Endothelial cell of umbilical vein (primary cell): ENCODE measurements around the gene TEX22.

Experiments
- CTCF ChIP-seq, 2 donors: IDR thresholded peaks; 1 replicate in 1 of 2; 2 replicates in 1 of 2; pipeline ENCODE4 v1.5.1; 2011; ENCODE audit warnings: low read length in 2 of 2, mild to moderate bottlenecking in 2 of 2, moderate library complexity in 2 of 2, control low read depth in 1 of 2, inconsistent platforms in 1 of 2, low read depth in 1 of 2; ENCODE audit not compliant: insufficient read depth in 1 of 2; ENCODE audit errors: extremely low read depth in 1 of 2
- EZH2 ChIP-seq: IDR thresholded peaks from 2 replicates; pipeline ENCODE4 v1.6.1; 2012; ENCODE audit warnings: borderline replicate concordance, low read depth, mild to moderate bottlenecking, moderate library complexity, low read length, inconsistent platforms; ENCODE audit not compliant: severe bottlenecking
- MYC ChIP-seq: IDR thresholded peaks from one replicate; pipeline ENCODE4 v1.6.1; 2011; ENCODE audit warnings: mild to moderate bottlenecking, low read depth, low read length
- POLR2A ChIP-seq: IDR thresholded peaks from 2 replicates; pipeline ENCODE4 v1.6.1; 2012; ENCODE audit warnings: low read depth, mild to moderate bottlenecking, control low read depth, low read length
- POLR2AphosphoS5 ChIP-seq: IDR thresholded peaks from 2 replicates; pipeline ENCODE4 v1.6.1; 2012; ENCODE audit warnings: low read depth, mild to moderate bottlenecking, control low read depth, low read length, moderate library complexity; ENCODE audit not compliant: insufficient read depth

DNA sequence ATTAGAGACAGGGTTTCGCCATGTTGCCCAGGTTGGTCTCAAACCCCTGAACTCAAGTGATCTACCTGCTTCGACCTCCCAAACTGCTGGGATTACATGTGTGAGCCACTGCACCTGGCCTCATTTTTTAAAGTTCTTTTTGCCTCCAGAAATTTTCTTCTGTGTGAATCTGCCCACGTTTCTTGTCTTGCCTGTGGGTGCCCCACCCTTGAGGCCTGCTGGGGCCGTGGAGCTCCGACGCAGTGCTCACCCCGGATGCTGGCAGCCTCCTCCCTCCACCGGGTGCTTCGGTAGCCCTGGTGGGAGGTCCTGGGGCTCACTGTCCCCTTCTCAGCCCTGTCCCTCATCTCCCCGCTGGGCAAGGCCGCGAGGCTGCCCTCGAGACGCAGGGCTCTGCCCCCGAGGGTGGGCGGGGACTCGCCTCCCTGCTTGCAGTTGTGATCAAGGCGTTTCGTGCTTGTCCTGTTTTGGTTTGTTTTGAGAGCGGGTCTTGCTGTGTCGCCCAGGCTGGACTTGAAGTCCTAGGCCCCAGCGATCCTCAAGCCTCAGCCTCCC is 56.8 kb downstream of the TEX22 start:
- no peak for TF ChIP-seq POLR2AphosphoS5
- TF ChIP-seq EZH2, result no peak
- TF ChIP-seq MYC, result no peak
- TF ChIP-seq CTCF (IDR thresholded peaks at IDR 0.05; ENCODE audit: extremely low read depth in 1 of 2, insufficient read depth in 1 of 2, low read depth in 1 of 2, low read length in 2 of 2), result no peak
- TF ChIP-seq POLR2A, result no peak
